Measurements from ENCODE around the gene ITGA8.

The ITGA8 gene

GRCh38 chr10:15730341-15730740, 10.6 kb upstream of the ITGA8 start:
- no peak for DNase-seq

GRCh38 chr10:15729890-15730289, 10.2 kb upstream of the ITGA8 start:
- DNase-seq, result no peak

GRCh38 chr10:15726042-15726441, 6.3 kb upstream of the ITGA8 start:
- no peak for DNase-seq

- no peak for DNase-seq
These were observed 5.9 kb upstream of the ITGA8 start for GRCh38 chr10:15725603-15726002.

- no peak for DNase-seq
These were observed 5.0 kb upstream of the ITGA8 start for GRCh38 chr10:15724683-15725082.

GRCh38 chr10:15723803-15724202, 4.1 kb upstream of the ITGA8 start:
- DNase-seq, result no peak

- no peak for DNase-seq
These were observed 1.0 kb upstream of the ITGA8 start for GRCh38 chr10:15720635-15721287.

GRCh38 chr10:15719049-15719898, 448 bp downstream of the ITGA8 start:
- DNase-seq, result no peak

- no peak for DNase-seq
These were observed 1.1 kb downstream of the ITGA8 start for GRCh38 chr10:15718694-15719048.

GRCh38 chr10:15715619-15716227, 4.0 kb downstream of the ITGA8 start:
- no peak for DNase-seq

GRCh38 chr10:15714847-15715246, 4.9 kb downstream of the ITGA8 start:
- DNase-seq, result no peak

GRCh38 chr10:15712883-15713282, 6.8 kb downstream of the ITGA8 start:
- DNase-seq, result no peak

GRCh38 chr10:15710455-15710854, 9.3 kb downstream of the ITGA8 start:
- DNase-seq, result no peak

- no peak for DNase-seq
These were observed 14.4 kb downstream of the ITGA8 start for GRCh38 chr10:15705298-15705697.

GRCh38 chr10:15704581-15704968, 15.1 kb downstream of the ITGA8 start:
- DNase-seq, result no peak

GRCh38 chr10:15703944-15704580, 15.7 kb downstream of the ITGA8 start:
- no peak for DNase-seq

GRCh38 chr10:15703151-15703880, 16.4 kb downstream of the ITGA8 start:
- DNase-seq, result no peak

GRCh38 chr10:15700078-15700674, 19.5 kb downstream of the ITGA8 start:
- no peak for DNase-seq

GRCh38 chr10:15695852-15696251, 23.9 kb downstream of the ITGA8 start:
- DNase-seq, result no peak

- DNase-seq, result no peak
These were observed 29.7 kb downstream of the ITGA8 start for GRCh38 chr10:15690031-15690430.

GRCh38 chr10:15684768-15685167, 35.0 kb downstream of the ITGA8 start:
- no peak for DNase-seq

- DNase-seq, result no peak
These were observed 38.6 kb downstream of the ITGA8 start for GRCh38 chr10:15681076-15681475.

GRCh38 chr10:15678851-15679250, 40.9 kb downstream of the ITGA8 start:
- no peak for DNase-seq
